Glutamatergic neuron (in vitro differentiated cells): ENCODE results near the gene TGIF1. TPM values are rescaled to one million over a fixed set of nuclear protein-coding genes. Genes with fewer than 3 reads are reported as not detected.

Experiments
- DNase-seq: peaks from one replicate; pipeline ENCODE4 v3.0.0; 2022
- H3K27ac Mint-ChIP-seq: one replicate; pipeline ENCODE4 v1.8.0; 2020; ENCODE audit warnings: mild to moderate bottlenecking, mixed read lengths, inconsistent platforms; ENCODE audit not compliant: unreplicated experiment
- H3K27me3 Mint-ChIP-seq: one replicate; pipeline ENCODE4 v1.8.0; 2020; ENCODE audit warnings: mild to moderate bottlenecking, moderate library complexity, mixed read lengths, inconsistent platforms; ENCODE audit not compliant: unreplicated experiment
- H3K36me3 Mint-ChIP-seq: one replicate; pipeline ENCODE4 v1.8.0; 2020; ENCODE audit warnings: mild to moderate bottlenecking, mixed read lengths, inconsistent platforms; ENCODE audit not compliant: unreplicated experiment
- H3K4me1 Mint-ChIP-seq: one replicate; pipeline ENCODE4 v1.8.0; 2020; ENCODE audit warnings: mild to moderate bottlenecking, low read depth, mixed read lengths, inconsistent platforms; ENCODE audit not compliant: unreplicated experiment
- H3K4me3 Mint-ChIP-seq: one replicate; pipeline ENCODE4 v1.8.0; 2020; ENCODE audit warnings: mild to moderate bottlenecking, mixed read lengths, inconsistent platforms; ENCODE audit not compliant: unreplicated experiment
- H3K9me3 Mint-ChIP-seq: one replicate; pipeline ENCODE4 v1.8.0; 2020; ENCODE audit warnings: mild to moderate bottlenecking, moderate library complexity, mixed read lengths, inconsistent platforms; ENCODE audit not compliant: unreplicated experiment
- CTCF ChIP-seq: fragments of 200-600 bp; sonication (generic); IDR thresholded peaks from one replicate; pipeline ENCODE4 v1.5.0; 2021; ENCODE audit not compliant: partially characterized antibody, unreplicated experiment
- total RNA-seq: library from RNA; stranded (reverse); fragmentation: NEBNext Ultra II Directional; extraction: Animal tissue kit (Norgen Biotek cat#: 25700); gene quantifications from one replicate; pipeline ENCODE4 v1.2.1, GENCODE V29; 2021; ENCODE audit not compliant: unreplicated experiment

The TGIF1 gene
- total RNA-seq, 1 donor from 2014 or later: 17.1 TPM

DNA sequence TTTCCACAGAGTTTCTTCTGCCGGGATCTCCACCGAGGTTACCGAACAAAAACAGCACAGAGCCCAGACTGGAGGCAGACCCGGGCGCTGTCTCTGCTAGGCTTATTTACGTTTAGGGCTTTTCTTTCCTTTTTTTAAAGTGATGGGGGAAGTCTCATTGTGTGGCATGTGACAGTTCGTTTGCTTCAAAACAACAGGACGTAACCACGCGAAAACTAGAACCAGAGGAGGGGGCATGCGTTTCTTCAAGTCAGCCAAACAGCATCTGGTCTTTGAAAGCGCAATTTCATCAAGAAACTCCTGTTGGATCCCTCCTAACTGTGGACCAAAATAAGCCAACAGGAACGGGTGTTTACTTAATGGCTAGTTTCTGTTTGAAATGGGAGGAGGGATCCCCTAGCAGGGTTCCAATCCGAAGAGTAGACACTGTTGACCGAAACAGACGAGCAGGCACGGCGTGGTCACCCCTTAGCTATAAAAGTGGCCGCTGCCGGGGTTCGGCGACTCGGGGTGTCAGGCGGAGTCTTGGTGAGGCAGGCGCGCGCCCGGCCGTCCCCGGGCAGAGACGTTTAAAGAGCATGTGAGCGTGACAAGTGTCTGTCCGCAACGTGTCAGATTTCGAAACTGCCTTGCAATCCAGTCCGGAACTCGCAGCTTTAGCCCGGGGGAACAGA is 997 bp upstream of the TGIF1 start:
- TF ChIP-seq CTCF: no peak
- Mint-ChIP-seq H3K9me3 (peaks cover 27% of the 10 kb centered on the region), H3K27me3 (peaks cover 27% of the 10 kb centered on the region), H3K4me1 (peaks cover 12% of the 10 kb centered on the region), H3K36me3 (no peaks in the 10 kb centered on the region), H3K4me3 (peak overlapping the region; percentile 91), H3K27ac (peak overlapping the region; percentile 89)
- peak; percentile 52 for DNase-seq

GRCh38 chr18:3449512-3450011 is 410 bp upstream of the TGIF1 start:
- peaks cover 27% of the 10 kb centered on the region for H3K9me3 Mint-ChIP-seq
- peak; percentile 70 for DNase-seq
- no peaks in the 10 kb centered on the region for H3K36me3 Mint-ChIP-seq
- peaks cover 13% of the 10 kb centered on the region for H3K4me1 Mint-ChIP-seq
- H3K27ac Mint-ChIP-seq: peak overlapping the region; percentile 75
- no peak for TF ChIP-seq CTCF
- H3K4me3 Mint-ChIP-seq: peak overlapping the region; percentile 91
- H3K27me3 Mint-ChIP-seq: peaks cover 25% of the 10 kb centered on the region

DNA sequence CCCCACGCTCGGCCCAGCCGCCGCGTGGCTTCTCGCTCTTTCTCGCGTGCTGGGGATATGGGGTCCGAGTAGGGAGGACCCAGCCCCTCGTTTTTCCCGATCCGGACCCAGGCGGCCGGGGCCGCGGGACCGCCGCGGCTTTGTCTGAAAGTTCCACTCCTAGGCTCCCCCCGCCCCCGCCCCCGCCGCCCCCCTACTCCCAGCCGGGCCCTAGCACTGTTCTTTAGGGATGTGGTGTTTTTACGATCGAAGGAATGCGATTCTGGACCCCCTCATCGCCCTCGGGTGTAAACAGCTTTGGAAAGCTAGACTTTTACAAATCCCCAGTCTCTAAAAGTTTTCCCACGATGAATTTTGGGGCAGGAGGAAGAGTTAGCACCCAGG is 819 bp downstream of the TGIF1 start:
- Mint-ChIP-seq H3K27ac (peak overlapping the region; percentile 67), H3K9me3 (peaks cover 21% of the 10 kb centered on the region), H3K4me1 (peaks cover 11% of the 10 kb centered on the region), H3K36me3 (no peaks in the 10 kb centered on the region), H3K27me3 (peaks cover 18% of the 10 kb centered on the region), H3K4me3 (peak overlapping the region; percentile 92)
- no peak for DNase-seq
- TF ChIP-seq CTCF: no peak

DNA sequence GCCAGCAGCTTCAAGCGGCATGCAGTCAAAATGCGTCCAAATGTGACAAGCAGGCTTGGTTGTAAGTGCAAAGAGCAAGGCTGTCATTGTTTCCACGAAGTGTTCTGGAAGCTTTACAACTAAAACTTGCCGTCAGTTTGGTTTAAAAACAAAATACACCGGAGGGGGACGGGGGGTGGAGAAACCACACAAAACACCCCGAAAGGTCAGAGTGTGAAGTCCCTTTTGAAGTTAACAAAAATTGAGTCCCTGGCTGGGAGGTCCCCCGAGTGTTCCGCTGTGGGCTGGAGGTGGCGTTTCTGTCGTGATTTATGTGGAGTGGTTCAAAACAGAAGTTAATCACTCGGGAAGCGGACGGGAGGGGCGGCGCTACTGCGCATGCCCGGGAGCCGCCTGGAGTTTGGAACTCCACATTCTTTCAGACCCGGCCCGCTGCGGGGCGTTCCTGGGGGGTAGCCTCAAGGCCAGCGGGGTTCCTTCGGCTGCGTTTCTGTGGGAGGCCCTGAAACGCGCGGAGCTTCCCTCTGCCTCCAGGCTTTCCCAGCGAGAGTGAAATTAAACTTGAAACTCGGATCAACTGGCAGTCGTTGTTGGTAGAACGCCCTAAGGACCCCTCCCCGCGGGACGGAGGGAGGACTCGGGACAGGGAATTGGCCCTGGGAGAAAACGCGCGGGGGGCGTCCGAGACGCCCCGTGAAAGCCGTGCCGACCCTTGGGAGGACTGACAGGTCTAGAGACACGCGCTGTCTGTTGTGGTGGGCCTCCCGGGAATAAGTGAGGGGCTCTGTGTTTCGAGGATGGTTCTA is 1.4 kb downstream of the TGIF1 start:
- peaks cover 21% of the 10 kb centered on the region for H3K9me3 Mint-ChIP-seq
- H3K4me3 Mint-ChIP-seq: peak overlapping the region; percentile 92
- peak overlapping the region; percentile 67 for H3K27ac Mint-ChIP-seq
- H3K36me3 Mint-ChIP-seq: no peaks in the 10 kb centered on the region
- peaks cover 17% of the 10 kb centered on the region for H3K27me3 Mint-ChIP-seq
- H3K4me1 Mint-ChIP-seq: peaks cover 13% of the 10 kb centered on the region
- no peak for TF ChIP-seq CTCF
- peak; percentile 75 for DNase-seq
